Fibroblast of lung (primary cell): Measurements from ENCODE around the gene CCND3.

Experiments
- CTCF ChIP-seq, 2 donors: IDR thresholded peaks in 1 of 2; conservative IDR thresholded peaks in 1 of 2; 1 replicate in 1 of 2; 2 replicates in 1 of 2; pipeline ENCODE4 v1.5.1; 2011 to 2012; ENCODE audit warnings: low read length in 2 of 2, control low read depth in 1 of 2, inconsistent platforms in 1 of 2, low read depth in 1 of 2, mild to moderate bottlenecking in 1 of 2
- EZH2 ChIP-seq: IDR thresholded peaks from 2 replicates; pipeline ENCODE4 v1.5.1; 2012; ENCODE audit warnings: low read length, control low read depth, mild to moderate bottlenecking; ENCODE audit errors: missing control alignments

- TF ChIP-seq CTCF (conservative IDR thresholded peaks at IDR 0.05 in 1 of 2, IDR thresholded peaks at IDR 0.05 in 1 of 2; ENCODE audit: low read depth in 1 of 2, low read length in 2 of 2) (no peak), EZH2 (no peak)
These were observed 43.0 kb upstream of the CCND3 start for GRCh38 chr6:41984623-41985022.
